Measurements from ENCODE around the gene CD99. TPM values are rescaled to one million over a fixed set of nuclear protein-coding genes. Genes with fewer than 3 reads are reported as not detected.

CD99 gene
- total and polyA plus RNA-seq, 3 donors from 2014 or later, result 450 to 1,032 (median 733) TPM

GRCh38 chrX:2692221-2693112, 1.4 kb downstream of the CD99 start:
- no peaks in the 10 kb centered on the region for H3K9me3 ChIP-seq
- peak; percentile 63 for DNase-seq

DNA sequence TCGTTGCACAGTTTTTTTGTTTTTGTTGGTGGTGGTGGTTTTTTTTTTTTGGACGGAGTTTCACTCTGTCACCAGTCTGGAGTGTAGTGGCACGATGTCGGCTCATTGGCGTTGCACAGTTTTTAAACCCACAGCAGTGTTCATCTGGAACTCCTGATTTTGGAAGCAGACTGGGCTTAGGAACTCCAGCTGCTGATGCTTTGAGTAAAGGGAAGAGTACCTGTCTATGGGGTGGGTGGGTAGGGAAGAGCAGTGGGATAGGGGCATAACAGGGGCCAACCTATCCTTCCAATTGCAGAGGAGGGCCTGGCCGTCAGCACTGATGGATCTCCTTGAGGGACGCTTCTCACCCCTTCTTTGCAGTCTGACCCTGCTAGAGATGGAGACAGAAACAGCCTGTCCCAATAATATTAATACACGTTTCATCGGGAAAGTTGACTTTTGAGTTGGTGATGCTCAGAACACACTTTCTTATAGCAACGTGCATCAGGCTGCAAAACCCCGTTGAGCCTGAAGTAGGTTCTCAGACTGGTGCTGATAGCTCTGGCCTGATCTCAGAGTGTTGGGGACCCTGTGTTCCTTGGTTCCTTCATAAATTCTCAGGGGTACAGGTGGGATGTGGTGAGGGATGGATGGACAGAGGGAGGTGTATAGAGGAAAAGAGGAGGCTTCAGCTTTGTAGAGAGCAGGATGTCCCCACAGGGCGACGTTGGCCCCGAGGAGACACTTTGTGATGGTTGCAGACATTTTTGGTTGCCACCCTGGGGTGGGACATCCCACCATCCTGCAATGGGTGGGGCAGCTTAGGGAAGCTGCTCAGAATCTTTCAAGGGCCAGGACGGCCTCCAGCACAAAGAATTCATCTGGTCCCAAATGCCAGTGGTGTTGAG, 2.3 kb downstream of the CD99 start:
- no peaks in the 10 kb centered on the region for H3K27me3 ChIP-seq
- DNase-seq, result no peak
- no peaks in the 10 kb centered on the region for H3K9me3 ChIP-seq
- intact Hi-C loops (cut with DNase I; ENCODE audit: low total_unique reads), result no loop called here
- H3K4me3 ChIP-seq, result peak overlapping the region; percentile 80 to 98
- H3K27ac ChIP-seq, result peak overlapping the region in 1 of 2 donors; percentile 85
- 37 to 39% methylated on average over 14 to 15 of the region's 15 CpGs for WGBS, 2 donors
- H3K4me1 ChIP-seq, result peaks cover 50% of the 10 kb centered on the region
- H3K36me3 ChIP-seq (ENCODE audit: low read depth, missing control alignments), result no peaks in the 10 kb centered on the region
- no peak for TF ChIP-seq POLR2A (IDR thresholded peaks at IDR 0.05)

More at GRCh38 chrX:2692221-2693112, 1.4 kb downstream of the CD99 start:
- H3K27ac ChIP-seq, result peak overlapping the region; percentile 85 to 95
- H3K27me3 ChIP-seq, result no peaks in the 10 kb centered on the region
- intact Hi-C loops (cut with DNase I; ENCODE audit: low total_unique reads), result no loop called here
- peak overlapping the region; percentile 80 to 98 for H3K4me3 ChIP-seq
- H3K4me1 ChIP-seq, result peaks cover 44% of the 10 kb centered on the region
- 4 to 6% methylated on average over 24 of the region's 24 CpGs for WGBS, 2 donors
- H3K36me3 ChIP-seq (ENCODE audit: low read depth, missing control alignments), result no peaks in the 10 kb centered on the region
- TF ChIP-seq, protein P1, sequence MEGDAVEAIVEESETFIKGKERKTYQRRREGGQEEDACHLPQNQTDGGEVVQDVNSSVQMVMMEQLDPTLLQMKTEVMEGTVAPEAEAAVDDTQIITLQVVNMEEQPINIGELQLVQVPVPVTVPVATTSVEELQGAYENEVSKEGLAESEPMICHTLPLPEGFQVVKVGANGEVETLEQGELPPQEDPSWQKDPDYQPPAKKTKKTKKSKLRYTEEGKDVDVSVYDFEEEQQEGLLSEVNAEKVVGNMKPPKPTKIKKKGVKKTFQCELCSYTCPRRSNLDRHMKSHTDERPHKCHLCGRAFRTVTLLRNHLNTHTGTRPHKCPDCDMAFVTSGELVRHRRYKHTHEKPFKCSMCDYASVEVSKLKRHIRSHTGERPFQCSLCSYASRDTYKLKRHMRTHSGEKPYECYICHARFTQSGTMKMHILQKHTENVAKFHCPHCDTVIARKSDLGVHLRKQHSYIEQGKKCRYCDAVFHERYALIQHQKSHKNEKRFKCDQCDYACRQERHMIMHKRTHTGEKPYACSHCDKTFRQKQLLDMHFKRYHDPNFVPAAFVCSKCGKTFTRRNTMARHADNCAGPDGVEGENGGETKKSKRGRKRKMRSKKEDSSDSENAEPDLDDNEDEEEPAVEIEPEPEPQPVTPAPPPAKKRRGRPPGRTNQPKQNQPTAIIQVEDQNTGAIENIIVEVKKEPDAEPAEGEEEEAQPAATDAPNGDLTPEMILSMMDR (IDR thresholded peaks at IDR 0.05), result no peak
- TF ChIP-seq POLR2A (IDR thresholded peaks at IDR 0.05), result no peak

DNA sequence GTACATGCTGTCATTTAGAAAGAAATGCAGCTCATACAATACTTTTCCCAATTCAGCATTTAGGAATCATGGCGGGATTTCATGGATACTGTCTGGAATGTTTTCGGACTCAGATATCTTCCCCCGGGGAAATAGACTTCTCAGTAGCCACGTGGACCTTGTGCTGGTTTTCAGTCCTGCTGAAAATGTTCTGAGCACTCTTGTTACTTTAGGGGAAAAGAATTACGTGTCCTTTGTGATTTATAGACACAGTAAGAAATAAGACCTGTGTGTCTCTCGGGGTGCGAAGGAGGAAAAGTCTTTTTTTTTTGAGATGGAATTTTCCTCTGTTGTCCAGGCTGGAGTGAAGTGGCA, 3.8 kb downstream of the CD99 start:
- intact Hi-C loops (cut with DNase I; ENCODE audit: low total_unique reads), result no loop called here
- no peak for DNase-seq
- WGBS, 2 donors, result 31 to 59% methylated on average over 7 of the region's 7 CpGs
- Histone ChIP-seq H3K36me3 (ENCODE audit: low read depth, missing control alignments) (no peaks in the 10 kb centered on the region), H3K4me3 (no peak overlapping the region), H3K27ac (peak overlapping the region in 1 of 2 donors; percentile 44), H3K9me3 (no peaks in the 10 kb centered on the region), H3K4me1 (peaks cover 57% of the 10 kb centered on the region), H3K27me3 (no peaks in the 10 kb centered on the region)
- TF ChIP-seq, protein P1 (IDR thresholded peaks at IDR 0.05), result no peak

DNA sequence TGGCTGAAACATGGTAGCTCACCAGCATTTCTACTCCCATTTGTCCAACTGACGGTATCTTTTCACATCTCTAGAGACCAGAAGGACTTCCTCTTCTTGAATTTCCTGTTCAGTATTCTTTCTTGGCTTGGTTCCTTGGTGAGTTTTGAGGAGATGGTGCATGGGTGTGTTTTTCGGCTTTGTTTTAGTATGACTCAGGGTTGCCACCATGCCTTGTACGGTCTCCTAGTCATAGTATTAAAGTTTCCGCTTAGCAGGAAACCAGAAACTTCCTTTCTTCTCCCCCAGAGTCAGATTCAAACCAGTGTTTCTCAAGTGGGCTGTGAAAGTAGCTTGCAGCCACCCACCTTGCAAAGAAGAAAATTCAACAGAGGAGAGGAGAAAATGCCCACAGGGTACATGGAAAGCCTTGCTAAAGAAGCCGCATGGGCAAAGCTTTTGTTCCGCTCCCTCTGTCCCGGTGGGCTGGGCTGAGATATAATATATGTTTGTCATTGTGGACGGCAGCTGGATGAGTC, 5.7 kb downstream of the CD99 start:
- 55 to 62% methylated on average over 8 of the region's 8 CpGs for WGBS, 2 donors
- H3K36me3 ChIP-seq (ENCODE audit: low read depth, missing control alignments), result no peaks in the 10 kb centered on the region
- intact Hi-C loops (cut with DNase I; ENCODE audit: low total_unique reads), result no loop called here
- H3K4me1 ChIP-seq, result peaks cover 69% of the 10 kb centered on the region
- H3K4me3 ChIP-seq, result no peak overlapping the region
- TF ChIP-seq POLR2A (IDR thresholded peaks at IDR 0.05), result no peak
- TF ChIP-seq, protein P1 (IDR thresholded peaks at IDR 0.05), result no peak
- DNase-seq, result no peak
- no peaks in the 10 kb centered on the region for H3K27me3 ChIP-seq
- no peaks in the 10 kb centered on the region for H3K9me3 ChIP-seq
- H3K27ac ChIP-seq, result peak overlapping the region in 1 of 2 donors; percentile 26

GRCh38 chrX:2697306-2697705, 6.2 kb downstream of the CD99 start:
- H3K36me3 ChIP-seq (ENCODE audit: low read depth, missing control alignments), result no peaks in the 10 kb centered on the region
- 36 to 38% methylated on average over 7 of the region's 7 CpGs for WGBS, 2 donors
- H3K27ac ChIP-seq, result peak overlapping the region in 1 of 2 donors; percentile 26
- H3K4me3 ChIP-seq, result no peak overlapping the region
- no peaks in the 10 kb centered on the region for H3K27me3 ChIP-seq
- no peak for DNase-seq
- H3K9me3 ChIP-seq, result no peaks in the 10 kb centered on the region
- TF ChIP-seq POLR2A (IDR thresholded peaks at IDR 0.05), result no peak
- TF ChIP-seq, protein P1 (IDR thresholded peaks at IDR 0.05), result no peak
- intact Hi-C loops (cut with DNase I; ENCODE audit: low total_unique reads), result no loop called here
- peaks cover 70% of the 10 kb centered on the region for H3K4me1 ChIP-seq

All from testis (tissue), 3 donors.